Measurements from ENCODE around the gene ARID1B.

ARID1B gene

GRCh38 chr6:156996265-156996664 is 219.1 kb downstream of the ARID1B start:
- no peak for DNase-seq

GRCh38 chr6:156998794-156999330 is 221.7 kb downstream of the ARID1B start:
- no peak for DNase-seq

GRCh38 chr6:156999762-157000161 is 222.6 kb downstream of the ARID1B start:
- no peak for DNase-seq

GRCh38 chr6:157001716-157002115 is 224.5 kb downstream of the ARID1B start:
- DNase-seq: no peak

GRCh38 chr6:157002774-157003173 is 225.6 kb downstream of the ARID1B start:
- DNase-seq: no peak

- no peak for DNase-seq
These were observed 228.8 kb downstream of the ARID1B start for GRCh38 chr6:157005940-157006339.

GRCh38 chr6:157008568-157008967 is 231.4 kb downstream of the ARID1B start:
- no peak for DNase-seq

GRCh38 chr6:157012355-157012754 is 235.2 kb downstream of the ARID1B start:
- DNase-seq: no peak

- no peak for DNase-seq
These were observed 236.6 kb downstream of the ARID1B start for GRCh38 chr6:157013649-157014304.

GRCh38 chr6:157014871-157015270 is 237.7 kb downstream of the ARID1B start:
- no peak for DNase-seq

GRCh38 chr6:157017022-157017421 is 239.8 kb downstream of the ARID1B start:
- no peak for DNase-seq

GRCh38 chr6:157017861-157018260 is 240.7 kb downstream of the ARID1B start:
- DNase-seq: no peak

- no peak for DNase-seq
These were observed 242.0 kb downstream of the ARID1B start for GRCh38 chr6:157019115-157019641.

- no peak for DNase-seq
These were observed 242.6 kb downstream of the ARID1B start for GRCh38 chr6:157019733-157020132.

- no peak for DNase-seq
These were observed 243.2 kb downstream of the ARID1B start for GRCh38 chr6:157020398-157020797.

GRCh38 chr6:157020881-157021343 is 243.7 kb downstream of the ARID1B start:
- DNase-seq: no peak

- DNase-seq: peak in 1 of 2 experiments; percentile 77
These were observed 244.3 kb downstream of the ARID1B start for GRCh38 chr6:157021344-157021992.

- peak; percentile 65 to 69 for DNase-seq
These were observed 245.0 kb downstream of the ARID1B start for GRCh38 chr6:157021993-157022740.

GRCh38 chr6:157023958-157024357 is 246.8 kb downstream of the ARID1B start:
- DNase-seq: no peak

- DNase-seq: no peak
These were observed 247.6 kb downstream of the ARID1B start for GRCh38 chr6:157024745-157025144.

GRCh38 chr6:157025437-157025836 is 248.3 kb downstream of the ARID1B start:
- DNase-seq: no peak

GRCh38 chr6:157029980-157030690 is 253.0 kb downstream of the ARID1B start:
- DNase-seq: no peak

- no peak for DNase-seq
These were observed 253.6 kb downstream of the ARID1B start for GRCh38 chr6:157030755-157031154.
